DOHH2 (cell line): ENCODE measurements around the gene SRXN1.

Experiments
- H3F3A ChIP-seq: fragments of 200-600 bp; sonication (generic), shearing (Covaris generic); 2 replicates; pipeline ENCODE4 v1.6.0; 2016; ENCODE audit warnings: antibody characterized with exemption, mild to moderate bottlenecking; ENCODE audit not compliant: control insufficient read depth, insufficient read depth
- H3K27ac ChIP-seq: fragments of 200-600 bp; sonication (generic); 2 replicates; pipeline ENCODE4 v1.5.1; 2014; ENCODE audit warnings: low read depth, mild to moderate bottlenecking, low read length, moderate library complexity
- H3K27me3 ChIP-seq: fragments of 200-600 bp; sonication (generic); 2 replicates; pipeline ENCODE4 v1.6.1; 2014; ENCODE audit warnings: mild to moderate bottlenecking, low read length, mixed read lengths; ENCODE audit not compliant: control insufficient read depth
- H3K36me3 ChIP-seq: fragments of 200-600 bp; sonication (generic); 2 replicates; pipeline ENCODE4 v1.6.1; 2014; ENCODE audit warnings: mild to moderate bottlenecking, low read length, moderate library complexity, mixed read lengths; ENCODE audit not compliant: control insufficient read depth
- H3K4me1 ChIP-seq: fragments of 200-600 bp; sonication (generic); 2 replicates; pipeline ENCODE4 v1.6.1; 2014; ENCODE audit warnings: mild to moderate bottlenecking, low read length, mixed read lengths; ENCODE audit not compliant: control insufficient read depth
- H3K4me2 ChIP-seq: fragments of 200-600 bp; sonication (generic); 2 replicates; pipeline ENCODE4 v1.6.0; 2014; ENCODE audit warnings: mild to moderate bottlenecking, low read length, moderate library complexity
- H3K4me3 ChIP-seq: fragments of 200-600 bp; sonication (generic); 2 replicates; pipeline ENCODE4 v1.5.1; 2014; ENCODE audit warnings: mild to moderate bottlenecking, low read length, mixed read lengths
- H3K79me2 ChIP-seq: fragments of 200-600 bp; sonication (generic); 2 replicates; pipeline ENCODE4 v1.6.1; 2014; ENCODE audit warnings: mild to moderate bottlenecking, low read length, mixed read lengths; ENCODE audit not compliant: control insufficient read depth
- H3K9me2 ChIP-seq: fragments of 200-600 bp; sonication (generic); replicated peaks from 2 replicates; pipeline ENCODE4 v1.6.1; 2014; ENCODE audit warnings: mild to moderate bottlenecking, low read length, mixed read lengths; ENCODE audit not compliant: control insufficient read depth
- H3K9me3 ChIP-seq: fragments of 200-600 bp; sonication (generic); 2 replicates; pipeline ENCODE4 v1.6.1; 2014; ENCODE audit warnings: antibody characterized with exemption, low read length, mixed read lengths; ENCODE audit not compliant: control insufficient read depth, insufficient read depth
- H4K20me1 ChIP-seq: fragments of 200-600 bp; sonication (generic); 2 replicates; pipeline ENCODE4 v1.6.0; 2014; ENCODE audit warnings: low read depth, mild to moderate bottlenecking, antibody characterized with exemption, low read length, moderate library complexity; ENCODE audit not compliant: control insufficient read depth, insufficient read depth
- CTCF ChIP-seq: fragments of 200-600 bp; sonication (generic); IDR thresholded peaks from one replicate; pipeline ENCODE4 v1.5.1; 2014; ENCODE audit warnings: antibody characterized with exemption, mild to moderate bottlenecking, low read depth, low read length; ENCODE audit not compliant: poor library complexity, severe bottlenecking
- EZH2phosphoT487 ChIP-seq: fragments of 200-600 bp; sonication (generic); IDR thresholded peaks from 2 replicates; pipeline ENCODE4 v1.6.1; 2017; ENCODE audit warnings: borderline replicate concordance, mild to moderate bottlenecking, antibody characterized with exemption, low read length, moderate library complexity, mixed read lengths

Gene SRXN1

DNA sequence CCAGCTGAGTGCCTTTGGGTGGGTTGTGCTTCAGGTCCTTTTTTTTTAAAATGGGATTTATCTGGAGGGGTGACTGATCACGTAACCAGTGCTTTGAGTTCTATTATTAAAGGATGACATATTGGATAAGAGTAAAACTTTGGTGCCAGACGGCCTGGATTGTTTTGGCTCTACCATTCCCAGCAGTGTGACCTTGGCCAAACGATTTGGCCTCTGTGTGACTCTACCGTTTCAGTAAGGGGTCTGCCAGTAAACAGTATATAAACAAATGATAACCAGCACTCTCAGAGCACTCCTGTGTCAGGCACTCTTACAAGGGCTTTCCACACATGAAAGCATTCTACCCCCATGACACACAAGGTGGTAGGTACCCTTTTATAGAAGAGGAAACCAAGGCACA is 13.9 kb upstream of the SRXN1 start:
- H3K27ac ChIP-seq = no peak overlapping the region
- no peaks in the 10 kb centered on the region for H4K20me1 ChIP-seq
- 0 out of 2 replicates have a peak, but pooled peaks cover 3% of the 10 kb centered on the region for H3K4me1 ChIP-seq
- H3K4me2 ChIP-seq = no peak overlapping the region
- TF ChIP-seq CTCF (no peak), EZH2phosphoT487 (no peak)
- no peaks in the 10 kb centered on the region for H3F3A ChIP-seq
- no peaks in the 10 kb centered on the region for H3K9me3 ChIP-seq
- no peaks in the 10 kb centered on the region for H3K9me2 ChIP-seq
- H3K36me3 ChIP-seq = no peaks in the 10 kb centered on the region
- H3K27me3 ChIP-seq = peaks cover 3% of the 10 kb centered on the region
- no peak overlapping the region for H3K4me3 ChIP-seq
- H3K79me2 ChIP-seq = no peaks in the 10 kb centered on the region

DNA sequence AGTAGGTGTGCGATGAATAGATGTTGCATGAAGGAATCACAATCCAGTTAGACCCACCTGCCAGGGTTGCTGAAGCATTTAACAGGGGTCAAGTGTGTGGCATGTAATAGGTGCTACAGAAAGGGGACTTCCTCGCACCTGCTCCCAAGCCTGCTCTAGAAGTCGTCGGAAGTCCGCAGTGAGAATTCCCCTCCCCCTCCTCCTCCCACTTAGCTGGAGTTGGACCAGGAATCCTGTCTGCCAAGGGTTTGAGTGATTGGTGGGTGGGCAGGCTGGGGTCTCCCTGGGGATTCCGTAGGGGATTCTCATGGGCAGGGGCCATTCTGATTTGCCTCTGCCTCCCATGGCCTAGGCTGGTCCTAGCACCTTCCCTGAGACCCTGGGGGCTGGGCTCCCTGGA is 12.3 kb upstream of the SRXN1 start:
- Histone ChIP-seq H3K36me3 (no peaks in the 10 kb centered on the region), H3K9me2 (no peaks in the 10 kb centered on the region), H3K4me2 (no peak overlapping the region), H3K79me2 (no peaks in the 10 kb centered on the region), H3K9me3 (no peaks in the 10 kb centered on the region), H3F3A (no peaks in the 10 kb centered on the region), H3K4me3 (no peak overlapping the region), H3K27ac (no peak overlapping the region), H4K20me1 (no peaks in the 10 kb centered on the region), H3K4me1 (0 out of 2 replicates have a peak, but pooled peaks cover 3% of the 10 kb centered on the region), H3K27me3 (peaks cover 6% of the 10 kb centered on the region; the same call in 1 of the 2 replicates)
- TF ChIP-seq CTCF (no peak), EZH2phosphoT487 (no peak)

DNA sequence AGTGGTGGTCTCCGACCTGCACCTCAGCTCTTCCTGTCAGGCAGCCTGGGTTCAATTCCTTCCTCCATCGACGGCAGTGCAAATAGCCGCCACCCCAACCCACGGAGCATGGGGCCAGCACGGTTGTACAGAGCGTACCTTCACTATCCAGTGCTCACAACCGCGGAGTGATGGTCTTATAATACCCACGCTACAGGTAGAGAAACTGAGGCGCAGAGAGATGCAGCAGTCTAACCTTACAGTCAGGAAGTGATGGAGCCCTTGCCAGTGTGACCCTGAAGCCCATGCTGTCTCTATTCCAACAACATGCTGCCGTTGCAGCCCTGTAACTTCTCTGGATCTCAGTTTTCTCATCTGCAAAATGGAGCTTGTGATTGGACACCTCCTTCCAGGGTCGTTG is 11.6 kb upstream of the SRXN1 start:
- no peaks in the 10 kb centered on the region for H3K9me2 ChIP-seq
- no peak overlapping the region for H3K4me2 ChIP-seq
- H3K4me1 ChIP-seq = 0 out of 2 replicates have a peak, but pooled peaks cover 3% of the 10 kb centered on the region
- TF ChIP-seq CTCF = no peak
- no peak for TF ChIP-seq EZH2phosphoT487
- no peaks in the 10 kb centered on the region for H3F3A ChIP-seq
- no peaks in the 10 kb centered on the region for H3K9me3 ChIP-seq
- no peak overlapping the region for H3K27ac ChIP-seq
- H3K36me3 ChIP-seq = no peaks in the 10 kb centered on the region
- no peaks in the 10 kb centered on the region for H4K20me1 ChIP-seq
- H3K79me2 ChIP-seq = no peaks in the 10 kb centered on the region
- H3K4me3 ChIP-seq = no peak overlapping the region
- H3K27me3 ChIP-seq = peaks cover 7% of the 10 kb centered on the region; the same call in 1 of the 2 replicates

GRCh38 chr20:664151-664550 is 11.2 kb upstream of the SRXN1 start:
- no peaks in the 10 kb centered on the region for H3K79me2 ChIP-seq
- no peak overlapping the region for H3K4me2 ChIP-seq
- H4K20me1 ChIP-seq = no peaks in the 10 kb centered on the region
- no peaks in the 10 kb centered on the region for H3F3A ChIP-seq
- no peaks in the 10 kb centered on the region for H3K9me2 ChIP-seq
- H3K27ac ChIP-seq = no peak overlapping the region
- H3K4me1 ChIP-seq = 0 out of 2 replicates have a peak, but pooled peaks cover 3% of the 10 kb centered on the region
- no peak for TF ChIP-seq CTCF
- TF ChIP-seq EZH2phosphoT487 = no peak
- no peaks in the 10 kb centered on the region for H3K9me3 ChIP-seq
- peaks cover 11% of the 10 kb centered on the region for H3K27me3 ChIP-seq
- no peaks in the 10 kb centered on the region for H3K36me3 ChIP-seq
- H3K4me3 ChIP-seq = no peak overlapping the region
